Inferior parietal cortex (tissue), 1 donor: ENCODE measurements around the gene FOXN3.

Source experiments
- DNase-seq: peaks from one replicate; pipeline ENCODE4 v3.0.0-alpha.2; 2016; ENCODE audit errors: extremely low spot score

FOXN3 gene

DNA sequence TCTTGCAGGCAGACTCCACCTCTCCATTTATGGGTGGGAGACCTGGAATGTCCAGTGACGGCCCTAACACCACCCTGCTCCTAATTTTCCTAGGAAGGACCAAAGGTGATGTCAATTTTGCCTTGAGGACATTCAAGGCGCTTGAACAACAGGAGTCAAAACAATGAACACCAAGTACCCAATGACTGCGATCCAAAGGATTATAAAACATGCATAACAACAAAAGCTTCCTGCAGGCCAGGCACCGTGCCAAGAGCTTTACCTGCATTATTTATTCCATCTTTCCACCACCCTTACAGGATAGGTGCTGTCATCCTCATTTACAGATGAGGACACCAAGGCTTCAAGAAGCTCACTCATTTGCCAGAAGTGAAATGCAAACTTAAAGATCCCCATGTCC, 15.2 kb upstream of the FOXN3 start:
- no peak for DNase-seq

GRCh38 chr14:89430391-89431236, 13.6 kb upstream of the FOXN3 start:
- no peak for DNase-seq

- no peak for DNase-seq
Observed at GRCh38 chr14:89429199-89430181, 12.5 kb upstream of the FOXN3 start.

DNA sequence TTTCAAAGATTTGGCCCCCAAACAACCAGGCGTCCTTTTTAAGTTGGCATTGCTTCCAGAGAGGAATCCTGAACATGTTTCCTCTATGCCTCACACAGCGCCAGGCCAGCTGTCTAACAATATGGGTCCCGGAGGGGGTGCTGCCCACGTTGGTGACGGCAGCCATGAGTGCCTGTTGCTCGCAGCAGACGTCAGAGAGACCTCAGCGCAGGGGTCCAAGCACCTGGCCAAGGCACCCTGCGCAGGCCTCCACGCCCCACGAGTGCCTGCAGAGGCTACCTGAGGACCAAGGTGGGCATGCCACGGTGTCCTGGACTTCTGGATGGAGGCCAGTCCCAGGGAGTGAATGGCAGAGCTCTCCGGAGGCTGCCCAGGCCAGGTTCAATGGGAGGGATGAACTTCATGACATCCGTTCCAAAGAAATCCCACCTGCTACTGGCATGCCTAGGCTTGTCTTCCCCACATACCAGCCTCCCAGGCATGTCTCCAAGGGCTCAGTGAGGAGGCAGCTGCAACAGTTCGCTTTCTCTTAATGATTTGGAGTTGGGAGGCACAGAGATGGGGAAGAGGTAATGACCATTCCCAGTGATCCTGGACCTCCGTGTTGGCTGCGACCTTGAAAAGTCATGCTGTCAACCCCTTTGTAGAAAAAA, 11.6 kb upstream of the FOXN3 start:
- DNase-seq: no peak

DNA sequence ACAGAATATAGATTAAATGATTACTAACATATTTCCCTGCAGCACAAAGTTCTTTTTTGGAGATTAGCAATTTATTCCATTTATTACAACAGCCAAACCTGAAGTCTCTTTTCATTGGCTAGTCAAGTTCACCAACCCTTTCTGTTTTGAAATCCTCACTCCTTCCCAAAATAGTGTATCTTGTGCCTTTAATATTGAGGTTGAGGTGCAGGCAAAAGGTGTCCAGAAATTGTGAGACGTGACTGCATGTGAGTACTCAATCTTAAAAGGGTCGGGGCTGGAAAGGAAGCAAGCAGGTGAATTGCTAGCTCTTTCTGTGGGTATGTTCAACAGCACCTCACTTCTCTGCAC, 11.1 kb upstream of the FOXN3 start:
- no peak for DNase-seq

- DNase-seq: peak; percentile 48
Observed at GRCh38 chr14:89427426-89428172, 10.6 kb upstream of the FOXN3 start.

DNA sequence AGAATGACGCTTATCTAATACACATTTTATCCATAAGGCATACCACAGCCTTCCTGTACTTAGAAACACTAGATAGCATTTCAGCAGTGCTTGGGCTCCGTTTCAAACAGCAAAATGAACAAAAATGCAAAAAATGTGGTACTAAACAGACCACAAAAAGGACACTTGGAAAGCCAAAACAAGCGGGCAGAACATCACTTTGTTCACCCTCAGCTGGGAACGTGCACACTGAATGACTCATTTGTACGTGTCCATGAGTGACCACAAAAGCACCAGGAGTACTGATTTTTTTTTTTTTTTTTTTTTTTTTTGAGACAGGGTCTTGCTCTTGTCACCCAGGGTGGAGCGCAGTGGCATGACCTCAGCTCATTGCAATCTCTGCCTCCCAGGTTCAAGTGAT, 8.9 kb upstream of the FOXN3 start:
- DNase-seq: no peak

GRCh38 chr14:89424241-89424640, 7.2 kb upstream of the FOXN3 start:
- DNase-seq: no peak

DNA sequence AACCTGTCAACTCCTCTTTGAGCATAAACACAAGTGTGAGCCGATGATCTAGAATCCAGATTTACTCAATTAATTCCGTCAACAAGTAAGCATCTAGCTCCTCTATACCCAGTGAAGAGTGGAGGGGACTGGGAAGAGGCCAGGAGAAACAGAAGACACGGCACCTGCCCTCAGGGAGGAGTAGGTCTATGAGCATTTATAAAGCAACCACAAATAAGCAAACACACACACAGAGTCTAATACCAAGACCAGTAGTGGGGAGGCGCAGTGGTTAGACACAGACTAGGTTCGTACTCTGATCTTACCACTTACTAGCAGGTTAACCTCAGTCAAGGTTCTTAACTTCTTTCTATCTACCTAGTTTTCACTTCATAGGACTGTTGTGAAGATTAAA, 5.9 kb upstream of the FOXN3 start:
- no peak for DNase-seq

DNA sequence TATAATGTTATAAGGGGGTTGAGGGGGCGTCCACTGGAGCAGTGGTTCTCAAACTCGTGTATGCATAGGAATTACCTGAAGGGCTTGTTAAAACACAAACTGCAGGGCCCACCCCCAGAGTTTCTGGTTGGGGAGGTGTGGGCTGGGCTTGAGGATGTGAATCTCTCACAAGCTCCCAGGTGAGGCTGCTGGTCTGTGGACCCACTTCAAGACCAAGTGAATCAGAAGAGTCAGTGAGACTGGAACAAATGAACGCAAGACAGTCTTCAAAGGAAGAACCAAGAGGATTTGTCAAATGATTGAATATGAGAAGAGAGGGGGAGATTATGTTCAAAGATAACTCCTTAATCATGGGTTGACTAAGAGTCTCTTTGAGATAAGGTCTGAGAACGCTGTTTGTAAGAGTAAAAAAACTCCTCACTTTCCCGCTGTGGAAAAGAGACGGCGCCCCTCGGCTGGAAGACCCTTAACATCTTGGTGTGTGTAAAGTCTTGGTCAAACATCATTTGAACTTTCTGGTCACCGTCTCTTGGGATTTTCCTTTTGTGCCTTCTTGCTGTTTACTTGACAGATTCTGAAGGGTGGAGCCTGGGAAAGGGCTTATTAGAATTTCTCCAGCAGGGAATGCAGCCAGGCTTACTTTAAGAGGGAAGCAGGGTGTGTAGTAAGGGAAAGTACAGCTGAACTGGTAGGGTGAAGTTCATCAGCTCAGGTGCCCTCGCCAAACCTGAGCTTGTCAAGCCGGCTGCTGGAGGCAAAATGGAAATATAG, 5.3 kb upstream of the FOXN3 start:
- DNase-seq: no peak

GRCh38 chr14:89420502-89420901, 3.5 kb upstream of the FOXN3 start:
- DNase-seq: no peak

DNA sequence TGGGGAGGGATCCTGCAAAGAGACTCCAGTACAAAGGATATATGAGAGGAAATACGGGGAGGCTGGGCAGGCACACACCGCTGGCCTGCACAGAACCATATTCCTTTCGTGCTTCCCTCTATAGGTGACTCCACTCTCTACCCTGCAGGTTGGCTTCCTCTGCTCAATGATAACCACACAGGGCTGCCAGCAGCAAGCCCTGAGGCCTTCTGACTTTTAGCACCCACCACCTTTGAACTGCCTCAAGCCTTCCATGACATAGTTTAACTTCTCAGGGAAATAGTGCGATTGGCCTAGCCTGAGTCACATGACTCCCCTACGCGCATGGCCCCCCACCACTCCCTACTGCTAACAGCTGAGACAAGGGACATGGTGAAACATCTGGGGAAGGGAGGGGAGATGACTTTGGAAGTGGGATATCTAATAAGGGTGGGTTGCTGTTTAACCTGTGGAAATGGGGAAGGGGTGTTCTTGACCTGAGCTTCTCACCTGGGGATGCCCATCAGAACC, 3.0 kb upstream of the FOXN3 start:
- DNase-seq: no peak

- no peak for DNase-seq
Observed at GRCh38 chr14:89418976-89419375, 1.9 kb upstream of the FOXN3 start.

GRCh38 chr14:89418452-89418851, 1.4 kb upstream of the FOXN3 start:
- no peak for DNase-seq

GRCh38 chr14:89417465-89418225, 612 bp upstream of the FOXN3 start:
- no peak for DNase-seq

GRCh38 chr14:89416002-89416995, 734 bp downstream of the FOXN3 start:
- DNase-seq: peak; percentile 97

DNA sequence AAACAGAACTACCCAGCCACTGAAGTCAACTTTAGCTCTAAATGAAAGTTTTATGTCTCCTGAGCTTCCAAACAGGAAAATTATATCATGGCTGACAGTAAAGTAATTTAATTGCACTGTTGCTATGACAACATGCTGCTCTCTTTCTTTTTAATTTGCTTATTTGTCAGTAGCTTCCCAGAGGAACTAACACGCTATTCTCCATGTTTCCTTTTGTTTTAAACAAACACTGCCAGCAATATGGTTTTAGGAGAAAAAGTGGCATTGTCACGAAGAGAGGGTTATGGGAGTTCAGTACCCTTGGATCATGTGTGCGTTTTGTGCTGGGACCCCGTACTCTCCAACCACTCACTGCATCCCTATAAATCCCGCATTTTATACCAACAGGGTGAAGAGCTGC, 1.9 kb downstream of the FOXN3 start:
- no peak for DNase-seq

- no peak for DNase-seq
Observed at GRCh38 chr14:89411976-89412375, 5.1 kb downstream of the FOXN3 start.

DNA sequence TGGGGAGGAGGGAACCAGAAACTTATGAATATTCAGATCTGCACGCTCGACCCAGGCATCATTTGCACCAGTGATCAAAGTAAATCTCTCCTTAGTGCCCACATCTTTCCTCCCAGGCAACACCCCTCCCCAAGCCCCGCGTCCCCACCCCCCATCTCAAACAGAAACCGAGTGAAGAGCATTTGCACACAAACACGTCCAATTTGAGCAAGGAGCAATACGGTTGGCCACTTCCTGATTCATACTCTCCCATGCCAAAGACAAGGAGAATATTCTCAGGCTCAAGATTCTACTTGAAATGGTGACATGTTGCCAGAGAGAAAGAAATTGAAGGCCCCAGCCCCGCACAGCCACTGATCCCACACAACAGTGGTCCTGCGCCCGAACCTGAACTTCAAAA, 7.1 kb downstream of the FOXN3 start:
- no peak for DNase-seq
